ENCODE measurements around the gene SCN4A. TPM values are rescaled to one million over a fixed set of nuclear protein-coding genes. Genes with fewer than 3 reads are reported as not detected.
A peak's percentile ranks its signal among the peaks of the same experiment; 100 is the strongest.

The SCN4A gene
- total RNA-seq, 1 experiment from 2014 or later = 0.03 TPM

DNA sequence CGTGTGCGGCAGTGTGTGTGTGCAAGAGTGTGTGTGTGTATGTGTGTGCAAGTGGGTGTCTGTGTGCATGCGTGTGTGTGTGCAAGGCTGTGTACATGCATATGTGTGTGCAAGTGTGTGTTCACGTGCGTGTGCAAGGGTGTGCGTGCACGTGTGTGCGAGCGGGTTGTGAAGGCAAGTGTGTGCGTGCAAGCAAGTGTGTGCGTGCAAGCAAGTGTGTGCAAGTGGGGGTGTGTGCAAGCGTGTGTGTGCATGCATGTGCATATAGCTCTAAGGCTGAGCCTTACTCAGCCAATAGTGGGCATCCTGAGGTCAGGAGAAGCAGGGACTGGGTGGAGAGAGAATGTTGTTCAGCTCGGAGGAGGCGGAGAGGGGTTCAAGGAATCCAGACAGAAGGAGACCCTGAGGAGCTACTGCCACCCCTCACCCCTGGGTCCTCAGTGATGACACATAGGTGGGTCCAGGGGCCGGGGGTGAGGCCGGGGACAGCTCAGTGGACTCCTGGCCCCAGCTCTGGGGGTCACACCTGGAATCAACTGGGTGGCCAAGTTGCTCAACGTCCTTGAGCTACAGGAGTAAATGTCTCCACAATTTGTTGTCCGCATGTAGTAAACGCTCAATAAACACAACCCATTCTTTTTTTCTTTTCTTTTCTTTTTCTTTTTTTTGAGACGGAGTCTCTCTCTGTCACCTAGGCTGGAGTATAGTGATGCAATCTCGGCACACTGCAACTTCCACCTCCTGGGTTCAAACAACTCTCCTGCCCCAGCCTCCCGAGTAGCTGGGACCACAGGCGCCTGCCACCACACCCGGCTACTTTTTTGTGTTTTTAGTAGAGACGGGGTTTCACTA is 27.2 kb upstream of the SCN4A start:
- H3K4me3 ChIP-seq (ENCODE audit: low read depth in 2 of 2, low read length in 2 of 2) = no peak overlapping the region
- in situ Hi-C loops (cut with HindIII; ENCODE audit: low pct_unique_long_range_greater_than_20kb, low sequenced_read_pairs) (no loop called here), intact Hi-C loops (cut with micrococcal nuclease; ENCODE audit: unreplicated experiment) (loop anchor here (10.0 kb wide), 1 partner anchor 85 kb away; the partner anchor contains the start of genes CSHL1 and GH1)
- no peaks in the 10 kb centered on the region for H3K36me3 ChIP-seq (ENCODE audit: control insufficient read depth, insufficient read depth, low read length)
- DNase-seq (ENCODE audit: low read depth, low spot score) (no peak), ATAC-seq (no peak)
- TF ChIP-seq, protein P1, sequence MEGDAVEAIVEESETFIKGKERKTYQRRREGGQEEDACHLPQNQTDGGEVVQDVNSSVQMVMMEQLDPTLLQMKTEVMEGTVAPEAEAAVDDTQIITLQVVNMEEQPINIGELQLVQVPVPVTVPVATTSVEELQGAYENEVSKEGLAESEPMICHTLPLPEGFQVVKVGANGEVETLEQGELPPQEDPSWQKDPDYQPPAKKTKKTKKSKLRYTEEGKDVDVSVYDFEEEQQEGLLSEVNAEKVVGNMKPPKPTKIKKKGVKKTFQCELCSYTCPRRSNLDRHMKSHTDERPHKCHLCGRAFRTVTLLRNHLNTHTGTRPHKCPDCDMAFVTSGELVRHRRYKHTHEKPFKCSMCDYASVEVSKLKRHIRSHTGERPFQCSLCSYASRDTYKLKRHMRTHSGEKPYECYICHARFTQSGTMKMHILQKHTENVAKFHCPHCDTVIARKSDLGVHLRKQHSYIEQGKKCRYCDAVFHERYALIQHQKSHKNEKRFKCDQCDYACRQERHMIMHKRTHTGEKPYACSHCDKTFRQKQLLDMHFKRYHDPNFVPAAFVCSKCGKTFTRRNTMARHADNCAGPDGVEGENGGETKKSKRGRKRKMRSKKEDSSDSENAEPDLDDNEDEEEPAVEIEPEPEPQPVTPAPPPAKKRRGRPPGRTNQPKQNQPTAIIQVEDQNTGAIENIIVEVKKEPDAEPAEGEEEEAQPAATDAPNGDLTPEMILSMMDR (IDR thresholded peaks at IDR 0.05) = no peak
- no peak for TF ChIP-seq SIN3A (IDR thresholded peaks at IDR 0.05; ENCODE audit: borderline replicate concordance, insufficient read depth, low read depth, low read length)
- no peak for TF ChIP-seq POLR2AphosphoS5 (IDR thresholded peaks at IDR 0.05; ENCODE audit: low read depth, low read length)
- TF ChIP-seq, protein P2, sequence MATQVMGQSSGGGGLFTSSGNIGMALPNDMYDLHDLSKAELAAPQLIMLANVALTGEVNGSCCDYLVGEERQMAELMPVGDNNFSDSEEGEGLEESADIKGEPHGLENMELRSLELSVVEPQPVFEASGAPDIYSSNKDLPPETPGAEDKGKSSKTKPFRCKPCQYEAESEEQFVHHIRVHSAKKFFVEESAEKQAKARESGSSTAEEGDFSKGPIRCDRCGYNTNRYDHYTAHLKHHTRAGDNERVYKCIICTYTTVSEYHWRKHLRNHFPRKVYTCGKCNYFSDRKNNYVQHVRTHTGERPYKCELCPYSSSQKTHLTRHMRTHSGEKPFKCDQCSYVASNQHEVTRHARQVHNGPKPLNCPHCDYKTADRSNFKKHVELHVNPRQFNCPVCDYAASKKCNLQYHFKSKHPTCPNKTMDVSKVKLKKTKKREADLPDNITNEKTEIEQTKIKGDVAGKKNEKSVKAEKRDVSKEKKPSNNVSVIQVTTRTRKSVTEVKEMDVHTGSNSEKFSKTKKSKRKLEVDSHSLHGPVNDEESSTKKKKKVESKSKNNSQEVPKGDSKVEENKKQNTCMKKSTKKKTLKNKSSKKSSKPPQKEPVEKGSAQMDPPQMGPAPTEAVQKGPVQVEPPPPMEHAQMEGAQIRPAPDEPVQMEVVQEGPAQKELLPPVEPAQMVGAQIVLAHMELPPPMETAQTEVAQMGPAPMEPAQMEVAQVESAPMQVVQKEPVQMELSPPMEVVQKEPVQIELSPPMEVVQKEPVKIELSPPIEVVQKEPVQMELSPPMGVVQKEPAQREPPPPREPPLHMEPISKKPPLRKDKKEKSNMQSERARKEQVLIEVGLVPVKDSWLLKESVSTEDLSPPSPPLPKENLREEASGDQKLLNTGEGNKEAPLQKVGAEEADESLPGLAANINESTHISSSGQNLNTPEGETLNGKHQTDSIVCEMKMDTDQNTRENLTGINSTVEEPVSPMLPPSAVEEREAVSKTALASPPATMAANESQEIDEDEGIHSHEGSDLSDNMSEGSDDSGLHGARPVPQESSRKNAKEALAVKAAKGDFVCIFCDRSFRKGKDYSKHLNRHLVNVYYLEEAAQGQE (IDR thresholded peaks at IDR 0.05; ENCODE audit: insufficient read depth in 1 of 2, low read depth in 2 of 2, low read length in 1 of 2) = no peak
- no peak for TF ChIP-seq TCF7L2 (IDR thresholded peaks at IDR 0.05; ENCODE audit: low read depth, low read length)
- peaks cover 3% of the 10 kb centered on the region; the same call in 1 of the 2 replicates for H3K27me3 ChIP-seq (ENCODE audit: control insufficient read depth, insufficient read depth, low read length)
- no peaks in the 10 kb centered on the region for H3K4me1 ChIP-seq (ENCODE audit: control insufficient read depth, insufficient read depth, low read length)
- no peaks in the 10 kb centered on the region for H3K9me3 ChIP-seq (ENCODE audit: control insufficient read depth, insufficient read depth, low read depth, low read length)
- ChIA-PET POLR2A (no interaction called here), CTCF (interaction anchor here (0.7 kb wide), 1 partner anchor 134 kb away, joined by 5 read pairs; no protein-coding TSS in a partner anchor)
- BruUV-seq (replicated peaks) = no TSS peak
- H3K27ac ChIP-seq (ENCODE audit: low read length) = no peak overlapping the region

DNA sequence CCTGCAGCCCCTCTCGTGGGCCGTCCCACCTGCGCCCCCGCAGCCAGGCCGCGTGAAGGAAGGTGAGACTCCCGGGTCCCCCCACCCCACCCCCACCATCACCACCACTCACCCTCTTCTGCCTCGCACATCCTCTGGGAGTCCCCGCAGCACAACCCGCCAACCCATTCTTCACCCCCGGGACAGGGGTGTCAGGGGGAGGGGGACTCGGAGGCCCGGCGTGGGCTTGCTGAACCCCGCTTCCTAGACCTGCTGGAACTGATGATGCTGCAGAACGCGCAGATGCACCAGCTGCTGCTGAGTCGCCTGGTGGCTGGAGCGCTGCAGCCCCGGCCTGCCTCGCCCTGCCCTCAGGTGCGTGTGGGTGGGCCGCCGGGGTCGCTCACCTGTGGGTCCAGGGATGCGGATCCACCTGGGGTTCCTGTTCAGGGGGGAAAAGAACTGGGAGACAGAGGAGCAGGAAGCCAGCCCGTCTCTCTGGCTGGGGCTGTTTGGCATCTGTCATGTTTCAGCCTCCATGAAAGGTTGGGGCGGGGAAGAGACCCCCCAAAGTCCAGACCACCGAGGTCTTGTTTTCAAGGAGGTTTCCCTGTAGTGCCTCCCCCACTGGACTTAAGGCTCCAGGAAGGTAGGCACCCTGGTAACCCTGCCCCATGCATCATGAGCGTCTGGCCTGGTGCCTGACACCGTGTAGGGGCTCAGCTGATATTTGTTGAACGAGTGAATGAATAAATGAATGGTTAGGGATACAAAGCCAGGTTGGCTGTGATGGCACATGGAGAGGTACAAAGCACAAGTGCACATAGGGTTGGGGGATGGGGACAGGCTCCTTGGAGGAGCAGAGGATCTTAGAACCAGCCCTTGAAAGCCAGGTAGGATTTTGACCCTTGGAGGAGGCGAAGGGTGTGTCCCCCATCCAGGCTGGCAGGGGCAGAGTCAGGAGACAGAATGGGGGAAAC is 26.3 kb upstream of the SCN4A start:
- ChIA-PET CTCF (no interaction called here), POLR2A (no interaction called here)
- DNase-seq (ENCODE audit: low read depth, low spot score) (no peak), ATAC-seq (no peak)
- Histone ChIP-seq H3K4me1 (ENCODE audit: control insufficient read depth, insufficient read depth, low read length) (no peaks in the 10 kb centered on the region), H3K27me3 (ENCODE audit: control insufficient read depth, insufficient read depth, low read length) (peaks cover 3% of the 10 kb centered on the region; the same call in 1 of the 2 replicates), H3K9me3 (ENCODE audit: control insufficient read depth, insufficient read depth, low read depth, low read length) (no peaks in the 10 kb centered on the region), H3K36me3 (ENCODE audit: control insufficient read depth, insufficient read depth, low read length) (no peaks in the 10 kb centered on the region), H3K27ac (ENCODE audit: low read length) (no peak overlapping the region), H3K4me3 (ENCODE audit: low read depth in 2 of 2, low read length in 2 of 2) (peak overlapping the region; percentile 52 to 59; a peak in 3 of 4 replicates)
- in situ Hi-C loops (cut with HindIII; ENCODE audit: low pct_unique_long_range_greater_than_20kb, low sequenced_read_pairs) (no loop called here), intact Hi-C loops (cut with micrococcal nuclease; ENCODE audit: unreplicated experiment) (loop anchor here (10.0 kb wide), 1 partner anchor 84 kb away; the partner anchor contains the start of genes CSHL1 and GH1)
- TF ChIP-seq, protein P2 (IDR thresholded peaks at IDR 0.05; ENCODE audit: insufficient read depth in 1 of 2, low read depth in 2 of 2, low read length in 1 of 2) = no peak
- TF ChIP-seq, protein P1 (IDR thresholded peaks at IDR 0.05) = no peak
- TF ChIP-seq SIN3A (IDR thresholded peaks at IDR 0.05; ENCODE audit: borderline replicate concordance, insufficient read depth, low read depth, low read length) (no peak), TCF7L2 (IDR thresholded peaks at IDR 0.05; ENCODE audit: low read depth, low read length) (no peak), POLR2AphosphoS5 (IDR thresholded peaks at IDR 0.05; ENCODE audit: low read depth, low read length) (no peak)
- no TSS peak for BruUV-seq (replicated peaks)
